Stimulated activated CD4-positive, alpha-beta T cell treated with anti-CD3 and anti-CD28 coated beads, Interleukin-2, amount 100 ng/mL, for 48 hours (primary cell): Measurements from ENCODE around the gene WIPF2.
A peak's percentile ranks its signal among the peaks of the same experiment; 100 is the strongest.
"Not testable (repeated sequence)": the region's sequence is repeated elsewhere in the genome, so short reads cannot be mapped to it uniquely, and the experiment has no call there.

ENCODE experiments used
- DNase-seq, 2 donors: peaks; one replicate each; pipeline ENCODE4 v3.0.0-alpha.2; 2020

The WIPF2 gene

DNA sequence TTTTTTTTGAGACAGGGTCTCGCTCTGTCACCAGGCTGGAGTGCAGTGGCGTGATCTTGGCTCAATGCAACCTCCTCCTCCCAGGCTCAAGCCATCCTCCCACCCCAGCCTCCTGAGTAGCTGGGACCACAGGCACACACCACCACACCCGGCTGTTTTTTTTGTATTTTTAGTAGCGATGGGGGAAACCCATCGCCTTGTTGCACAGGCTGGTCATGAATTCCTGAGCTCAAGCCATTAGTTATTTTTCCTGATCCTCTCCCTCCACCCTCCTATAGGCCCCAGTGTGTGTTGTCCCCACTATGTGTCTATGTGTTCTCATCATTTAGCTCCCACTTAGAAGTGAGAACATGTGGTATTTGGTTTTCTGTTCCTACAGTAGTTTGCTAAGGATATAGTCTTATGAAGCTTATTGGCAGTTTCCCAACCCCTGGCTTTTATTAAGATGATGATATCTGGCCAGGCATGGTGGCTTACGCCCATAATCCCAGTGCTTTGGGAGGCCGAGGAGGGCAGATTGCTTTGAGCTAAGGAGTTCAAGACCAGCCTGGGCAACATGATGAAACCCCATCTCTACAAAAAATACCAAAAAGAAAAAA is 80.2 kb downstream of the WIPF2 start:
- DNase-seq: not testable (repeated sequence)

DNA sequence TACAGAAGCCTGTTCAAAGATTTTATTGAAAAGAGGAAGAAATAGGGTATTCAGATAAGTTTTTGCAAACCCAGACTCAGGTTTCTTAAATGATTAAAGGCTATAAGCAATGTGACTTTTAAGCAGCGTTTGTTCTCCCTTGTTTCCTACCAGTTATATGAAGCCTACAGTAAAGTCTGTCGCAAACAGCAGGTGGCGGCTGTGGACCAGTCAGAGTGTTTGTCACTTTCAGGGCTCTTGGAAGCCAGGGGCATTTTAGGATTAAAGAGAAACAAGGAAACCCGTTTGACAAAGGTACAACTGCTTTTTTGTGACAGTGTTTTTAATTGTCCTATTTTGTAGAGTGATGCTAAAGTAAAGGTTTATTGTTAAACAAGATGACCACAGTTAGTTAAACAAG is 82.2 kb downstream of the WIPF2 start:
- DNase-seq: no peak

- DNase-seq: no peak
These were observed 84.0 kb downstream of the WIPF2 start for GRCh38 chr17:40303009-40303657.

DNA sequence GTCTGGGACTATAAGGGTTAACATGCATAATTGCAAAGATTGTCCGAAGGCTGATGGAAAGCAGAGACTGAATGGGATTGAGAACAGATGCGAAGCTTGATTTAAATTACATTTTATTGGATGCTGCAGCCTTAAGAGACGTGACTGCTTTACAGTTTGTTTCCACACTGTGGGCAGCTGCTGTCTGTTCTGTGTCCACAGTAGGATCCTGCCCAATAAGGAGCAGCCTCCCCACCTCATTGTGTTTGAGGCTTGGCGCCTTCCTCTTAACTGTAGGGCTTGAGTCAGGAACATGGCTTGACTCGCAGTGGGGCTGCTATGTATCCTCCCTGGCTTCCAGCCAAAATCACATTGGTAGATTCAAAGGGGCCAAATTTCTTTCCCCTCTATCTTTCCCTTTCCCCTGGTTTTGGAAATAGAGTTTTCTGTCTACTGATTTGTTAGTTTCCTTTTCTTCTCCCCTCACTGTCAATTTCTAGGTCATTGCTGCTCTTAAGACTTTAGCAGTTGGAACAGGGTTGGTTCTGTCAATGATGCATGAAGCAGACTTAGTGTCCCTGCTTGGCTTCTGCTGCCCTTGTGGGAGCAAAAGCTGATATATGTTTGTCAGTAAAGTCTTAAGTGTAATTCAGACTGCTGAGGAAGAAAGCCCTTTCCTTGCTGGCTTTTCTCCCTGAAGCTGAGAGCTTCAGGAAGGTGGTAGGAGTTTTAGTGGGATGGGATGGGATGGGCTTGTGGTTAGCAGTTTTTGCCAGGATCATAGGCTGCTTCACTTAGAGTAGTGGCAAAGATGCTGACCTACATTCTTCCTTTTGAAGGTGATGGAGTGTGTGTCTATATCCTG is 84.8 kb downstream of the WIPF2 start:
- no peak for DNase-seq

DNA sequence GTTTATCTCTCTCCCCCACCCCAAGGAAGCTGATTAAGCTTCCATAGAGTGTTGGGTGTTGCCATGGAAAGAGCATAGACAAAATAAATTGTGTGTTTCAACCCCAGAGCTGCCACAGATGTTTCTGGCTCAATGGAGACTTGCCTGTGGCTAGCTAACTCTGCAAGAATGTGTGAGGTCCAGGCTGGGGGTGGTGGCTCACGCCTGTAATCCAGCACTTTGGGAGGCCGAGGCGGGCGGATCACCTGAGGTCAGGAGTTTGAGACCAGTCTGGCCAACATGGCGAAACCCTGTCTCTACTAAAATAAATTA is 85.4 kb downstream of the WIPF2 start:
- not testable (repeated sequence) for DNase-seq

DNA sequence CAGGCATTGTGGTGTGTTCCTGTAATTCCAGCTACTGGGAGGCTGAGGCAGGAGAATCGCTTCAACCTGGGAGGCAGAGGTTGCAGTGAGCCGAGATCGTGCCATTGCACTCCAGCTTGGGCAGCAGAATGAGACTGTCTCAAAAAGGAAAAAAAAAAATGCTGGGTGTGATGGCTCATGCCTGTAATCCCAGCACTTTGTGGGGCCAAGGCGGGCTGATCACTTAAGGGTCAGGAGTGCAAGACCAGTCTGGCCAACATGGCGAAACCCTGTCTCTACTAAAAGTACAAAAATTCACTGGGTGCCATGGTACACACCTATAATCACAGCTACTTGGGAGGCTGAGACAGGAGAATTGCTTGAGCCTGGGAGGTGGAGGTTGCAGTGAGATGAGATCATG is 85.8 kb downstream of the WIPF2 start:
- not testable (repeated sequence) for DNase-seq

GRCh38 chr17:40306395-40306794 is 87.3 kb downstream of the WIPF2 start:
- DNase-seq: no peak

DNA sequence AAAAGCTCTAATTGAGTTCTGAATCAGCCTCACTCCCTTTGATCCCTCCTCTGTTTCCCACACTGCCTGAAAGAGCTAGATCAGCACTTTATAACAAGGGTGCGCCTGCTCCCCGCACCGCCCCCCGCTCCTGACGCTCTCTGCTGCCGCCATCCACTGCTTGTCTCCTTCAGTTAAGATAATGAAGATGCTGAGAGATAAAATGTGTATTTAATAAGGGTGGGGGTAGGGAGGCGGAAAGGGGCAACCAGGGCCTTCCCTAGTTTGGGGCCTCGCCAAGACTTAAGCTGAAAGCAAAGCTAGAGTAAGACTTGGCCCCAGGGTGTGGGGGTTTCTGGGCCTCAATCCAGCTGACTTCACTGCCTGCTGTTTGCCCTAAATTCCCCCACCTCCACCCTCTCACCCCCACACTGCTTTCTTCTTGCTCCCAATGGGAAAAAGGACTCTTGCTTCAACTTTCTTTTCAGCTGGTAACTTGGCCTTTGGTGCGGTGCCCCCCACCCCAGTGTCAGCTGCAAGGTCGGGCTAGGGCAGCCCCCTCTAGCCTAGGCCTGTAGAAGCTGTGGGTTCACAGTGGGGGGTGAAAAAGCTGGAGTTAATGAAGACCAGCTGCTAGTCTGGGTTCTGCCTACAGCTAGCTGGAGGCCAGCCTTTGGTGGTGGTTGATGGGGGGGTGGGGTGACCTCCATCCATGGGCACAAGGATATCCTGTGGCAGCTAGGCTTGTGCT is 88.1 kb downstream of the WIPF2 start:
- DNase-seq: no peak

DNA sequence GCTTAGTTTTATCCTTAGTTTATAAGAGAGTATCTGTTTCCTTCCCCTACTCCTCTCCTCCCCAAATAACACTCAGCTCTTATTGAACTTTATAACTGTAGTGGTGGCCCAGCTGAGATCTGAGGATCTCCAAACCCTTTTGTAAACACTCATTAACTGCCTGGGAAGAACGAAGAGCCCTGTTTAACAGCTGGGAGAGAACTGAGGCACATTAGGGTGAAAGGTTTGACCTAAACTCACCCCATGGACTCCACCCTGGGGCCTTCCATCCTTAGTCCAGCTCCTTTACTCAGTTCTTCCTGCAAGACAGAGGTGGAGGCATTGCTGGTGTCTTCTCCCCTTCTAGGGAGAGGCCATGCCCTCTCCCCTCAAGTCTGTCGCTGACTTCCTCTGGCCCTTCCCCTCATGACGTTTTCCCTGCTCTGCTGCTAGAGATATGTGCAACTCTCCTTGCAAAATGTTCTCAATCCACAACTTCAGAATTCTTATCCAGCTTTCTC is 88.7 kb downstream of the WIPF2 start:
- no peak for DNase-seq

DNA sequence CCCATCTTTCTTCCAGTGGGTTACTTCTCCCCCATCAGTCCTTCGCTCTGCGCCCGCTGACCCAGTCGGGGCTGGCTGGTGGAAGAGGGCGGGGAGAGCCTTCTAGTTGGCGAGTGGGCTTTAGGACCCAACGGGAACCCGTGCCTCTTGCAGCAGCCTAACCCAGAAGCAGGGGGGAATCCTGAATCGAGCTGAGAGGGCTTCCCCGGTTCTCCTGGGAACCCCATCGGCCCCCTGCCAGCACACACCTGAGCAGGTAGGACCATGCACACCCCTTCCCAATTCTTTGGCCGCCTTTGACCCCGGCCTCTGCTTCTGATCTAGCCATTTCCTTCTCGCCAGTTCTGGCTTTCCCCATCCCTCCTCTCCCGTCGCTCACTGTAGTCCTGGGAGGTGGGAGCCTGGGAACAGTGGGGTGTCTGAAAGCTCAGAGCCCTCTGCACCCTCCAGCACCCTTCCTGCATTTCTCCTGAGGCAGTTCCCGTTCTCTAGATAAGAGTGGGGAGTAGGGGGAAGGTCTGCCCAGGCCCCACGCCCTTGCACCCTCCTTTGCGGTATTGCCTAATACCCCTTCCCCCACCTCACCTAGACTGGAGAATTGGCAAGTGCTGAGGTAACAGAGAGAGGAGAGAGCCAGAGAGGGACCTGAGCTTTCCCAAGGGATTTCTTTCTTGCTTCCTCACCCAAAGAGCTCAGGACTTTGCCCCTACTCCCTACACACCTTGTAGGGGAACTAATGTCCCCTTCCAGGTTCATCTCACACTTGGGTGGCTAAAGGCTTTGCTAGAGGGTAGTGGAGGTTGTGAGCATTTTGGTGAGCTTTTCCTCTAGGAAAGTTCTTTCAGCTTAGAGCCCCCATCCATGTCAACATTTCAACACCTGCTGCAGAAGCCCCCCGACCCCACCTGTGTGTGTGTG is 90.2 kb downstream of the WIPF2 start, which contains the start of gene RARA:
Gene RARA, plus strand, starts transcription at position 150 of the 918 bp plus-strand sequence. CDS start 22,039 bp downstream, outside the sequence.
- DNase-seq: no peak

DNA sequence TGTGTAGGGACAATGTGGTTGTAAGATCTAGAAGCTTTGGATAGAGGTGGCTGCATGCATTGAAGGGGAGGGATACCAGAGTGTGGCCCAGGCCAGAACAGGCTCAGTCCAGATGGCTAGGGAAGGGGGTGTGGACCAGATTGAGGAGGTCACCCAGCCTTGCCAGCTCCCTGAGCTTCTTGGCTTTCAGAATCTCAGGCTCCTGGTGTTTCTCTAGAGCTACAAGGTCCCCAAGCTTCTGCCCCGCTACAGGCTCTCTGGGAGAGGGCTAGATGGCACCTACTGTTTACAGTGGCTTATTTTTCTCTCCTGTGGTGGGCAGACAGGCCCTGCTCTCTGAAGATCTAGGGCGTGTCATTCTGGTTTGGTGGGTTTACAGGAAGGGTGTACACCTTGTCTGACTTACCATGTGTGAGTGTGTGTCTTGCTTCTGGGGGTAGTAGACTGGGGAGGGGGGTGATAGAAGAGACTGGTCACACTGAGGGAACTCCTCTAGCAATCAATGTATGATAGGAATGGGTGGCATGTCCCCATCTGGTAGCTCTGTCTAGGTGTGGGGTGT is 90.9 kb downstream of the WIPF2 start:
- no peak for DNase-seq

DNA sequence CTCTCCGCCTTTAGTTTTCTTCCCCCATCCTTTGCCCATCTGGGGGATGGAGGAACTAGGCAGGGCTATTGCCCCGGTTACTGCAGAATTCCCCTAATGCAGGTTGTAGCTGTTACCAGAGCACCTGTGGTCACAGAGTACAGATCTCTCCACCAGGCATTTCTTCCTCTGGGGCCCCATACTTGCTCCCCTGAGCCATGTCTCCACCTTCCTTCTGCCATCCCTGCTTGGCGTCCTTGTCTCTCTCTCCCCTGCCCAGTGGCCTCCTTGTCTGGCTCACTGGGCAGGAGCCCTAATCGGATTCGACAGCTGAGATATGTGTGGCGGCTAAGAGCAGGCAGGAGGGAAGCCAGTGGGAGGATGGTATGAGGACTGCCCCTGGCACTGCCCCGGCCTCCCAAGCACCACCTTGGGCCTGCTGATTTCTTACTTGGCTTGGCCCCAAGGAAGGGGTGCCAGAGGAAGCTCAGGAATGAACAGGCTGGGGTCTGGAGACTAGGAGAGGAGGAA is 91.8 kb downstream of the WIPF2 start:
- DNase-seq: no peak

GRCh38 chr17:40311575-40311974 is 92.5 kb downstream of the WIPF2 start:
- DNase-seq: no peak

GRCh38 chr17:40312131-40312731 is 93.1 kb downstream of the WIPF2 start:
- no peak for DNase-seq

GRCh38 chr17:40312893-40313667 is 94.0 kb downstream of the WIPF2 start:
- DNase-seq: no peak

- no peak for DNase-seq
These were observed 94.8 kb downstream of the WIPF2 start for GRCh38 chr17:40313668-40314583.

DNA sequence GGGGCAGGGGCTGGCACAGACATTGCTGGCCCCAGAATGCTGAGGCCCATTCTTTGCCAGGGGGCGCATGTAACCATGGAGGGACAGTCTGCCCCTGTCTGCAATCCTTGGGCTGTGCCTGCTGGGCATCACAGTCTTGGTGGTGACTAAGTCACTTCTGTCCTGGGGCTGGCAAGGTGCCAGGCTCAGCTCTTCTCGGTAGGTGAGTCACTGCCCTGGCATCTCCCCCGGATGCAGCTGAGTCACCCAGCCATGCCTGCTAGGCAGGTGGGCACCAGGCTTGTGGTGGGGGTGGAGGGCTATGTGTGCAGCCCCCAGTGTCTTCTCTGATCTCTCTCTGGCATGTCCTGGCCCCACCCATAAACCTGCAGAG is 95.5 kb downstream of the WIPF2 start:
- peak; percentile 71 to 75 for DNase-seq

DNA sequence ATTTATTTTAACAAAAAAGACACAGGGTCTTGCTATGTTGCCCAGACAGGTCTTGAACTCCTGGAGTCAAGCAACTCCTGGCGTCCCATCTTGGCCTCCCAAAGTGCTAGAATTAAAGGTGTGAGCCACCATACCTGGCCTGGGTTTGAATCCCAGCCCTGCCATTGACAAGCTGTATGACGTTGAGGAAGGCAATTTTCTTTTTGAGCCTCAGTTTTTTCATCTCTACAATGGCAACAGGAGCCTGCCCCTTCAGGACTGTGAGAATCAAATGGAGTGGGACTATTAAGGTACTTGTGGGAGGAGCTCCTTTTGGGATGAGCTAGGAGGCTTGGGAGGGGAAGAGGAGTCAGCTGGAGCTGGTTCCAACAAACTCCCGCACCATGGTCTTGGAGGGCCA is 96.1 kb downstream of the WIPF2 start:
- no peak for DNase-seq
